SU-DHL-6 (cell line): ENCODE measurements around the gene CSF2RB.

Source experiments
- H2AFZ ChIP-seq: fragments of 200-600 bp; sonication (generic); 2 replicates; pipeline ENCODE4 v1.6.1; 2014; ENCODE audit warnings: low read depth, mild to moderate bottlenecking, moderate library complexity, mixed read lengths, antibody characterized with exemption, low read length; ENCODE audit not compliant: severe bottlenecking
- H3F3A ChIP-seq: fragments of 200-600 bp; shearing (Covaris generic); 2 replicates; pipeline ENCODE4 v1.6.0; 2016; ENCODE audit warnings: antibody characterized with exemption, mild to moderate bottlenecking; ENCODE audit not compliant: insufficient read depth
- H3K27ac ChIP-seq: fragments of 200-600 bp; sonication (generic); 2 replicates; pipeline ENCODE4 v1.5.1; 2016; ENCODE audit warnings: low read depth, mild to moderate bottlenecking, low read length, moderate library complexity, mixed read lengths
- H3K27me3 ChIP-seq: fragments of 200-600 bp; sonication (generic), shearing (Covaris generic); 2 replicates; pipeline ENCODE4 v1.6.0; 2014; ENCODE audit warnings: mild to moderate bottlenecking, low read length
- H3K36me3 ChIP-seq: fragments of 200-600 bp; sonication (generic); 2 replicates; pipeline ENCODE4 v1.6.1; 2014; ENCODE audit warnings: mild to moderate bottlenecking, low read length, mixed read lengths
- H3K4me2 ChIP-seq: fragments of 300-600, 200-600 bp; shearing (Covaris generic), sonication (generic); 2 replicates; pipeline ENCODE4 v1.6.0; 2014; ENCODE audit warnings: low read length, low read depth, mild to moderate bottlenecking; ENCODE audit not compliant: poor library complexity, severe bottlenecking
- H3K4me3 ChIP-seq: fragments of 200-600 bp; sonication (generic); 2 replicates; pipeline ENCODE4 v1.5.1; 2014; ENCODE audit warnings: antibody characterized with exemption, low read length, mild to moderate bottlenecking, mixed read lengths; ENCODE audit not compliant: insufficient read depth, poor library complexity, severe bottlenecking
- H3K79me2 ChIP-seq: fragments of 200-600 bp; sonication (generic); 2 replicates; pipeline ENCODE4 v1.6.1; 2014; ENCODE audit warnings: mild to moderate bottlenecking, low read length, moderate library complexity; ENCODE audit not compliant: insufficient read depth
- H3K9ac ChIP-seq: fragments of 200-600 bp; sonication (generic); 2 replicates; pipeline ENCODE4 v1.7.0; 2014; ENCODE audit warnings: mild to moderate bottlenecking, low read length
- H3K9me2 ChIP-seq: fragments of 200-600 bp; sonication (generic); replicated peaks from 2 replicates; pipeline ENCODE4 v1.6.1; 2014; ENCODE audit warnings: low read length; ENCODE audit not compliant: insufficient read depth
- H3K9me3 ChIP-seq: fragments of 200-600 bp; sonication (generic); 2 replicates; pipeline ENCODE4 v1.6.1; 2014; ENCODE audit warnings: low read length, mixed read lengths; ENCODE audit not compliant: insufficient read depth
- H4K20me1 ChIP-seq: fragments of 200-600 bp; sonication (generic); 2 replicates; pipeline ENCODE4 v1.6.1; 2014; ENCODE audit warnings: low read depth, mild to moderate bottlenecking, antibody characterized with exemption, low read length, moderate library complexity, mixed read lengths
- EZH2phosphoT487 ChIP-seq: fragments of 200-600 bp; sonication (generic), shearing (Covaris generic); conservative IDR thresholded peaks from 2 replicates; pipeline ENCODE4 v1.6.1; 2018; ENCODE audit warnings: mild to moderate bottlenecking, antibody characterized with exemption, low read length, moderate library complexity, mixed read lengths
- TF ChIP-seq, protein P1 (sequence below): fragments of 200-600 bp; sonication (generic); IDR thresholded peaks from one replicate; pipeline ENCODE4 v1.5.1; 2017; ENCODE audit warnings: antibody characterized with exemption, mild to moderate bottlenecking, low read length, moderate library complexity; ENCODE audit not compliant: insufficient read depth, poor library complexity, severe bottlenecking

CSF2RB gene

DNA sequence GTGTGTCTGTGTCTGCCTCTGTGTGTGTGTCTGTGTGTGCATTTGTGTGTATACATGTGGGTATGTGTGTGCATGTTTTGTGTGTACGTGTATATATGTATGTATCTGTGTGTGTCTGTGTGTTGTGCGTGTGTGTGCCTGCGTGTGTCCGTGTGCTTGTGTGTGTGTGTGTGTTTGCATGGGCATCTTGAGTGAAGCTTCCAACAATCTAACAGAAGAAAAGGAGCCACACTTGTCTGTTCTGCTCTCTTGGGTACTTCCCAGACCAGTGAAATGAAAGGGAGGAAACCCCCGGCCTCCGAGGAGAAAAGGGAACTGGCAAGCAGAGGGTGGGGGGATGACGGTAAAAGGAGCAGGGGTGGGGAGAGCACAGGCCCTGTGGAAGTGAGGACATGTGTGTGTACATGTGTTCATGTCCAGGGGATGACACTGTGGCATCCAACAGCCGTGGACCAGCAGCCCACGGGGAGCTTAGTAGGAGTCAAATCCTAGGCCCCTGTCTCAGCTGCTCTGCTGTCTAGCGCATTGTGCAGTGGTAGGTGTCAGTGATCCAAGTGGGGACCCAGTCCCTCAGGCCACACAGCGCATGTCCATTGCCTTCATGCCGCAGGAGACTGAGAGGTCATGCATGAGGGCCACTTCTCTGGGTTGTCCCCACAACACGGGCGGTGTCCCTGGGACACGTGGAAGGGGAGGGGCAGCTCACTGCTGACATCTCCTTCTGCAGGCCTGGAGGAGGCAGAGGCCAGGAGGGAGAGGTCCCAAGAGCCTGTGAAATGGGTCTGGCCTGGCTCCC lies 8.1 kb downstream of the CSF2RB start:
- TF ChIP-seq, protein P1, sequence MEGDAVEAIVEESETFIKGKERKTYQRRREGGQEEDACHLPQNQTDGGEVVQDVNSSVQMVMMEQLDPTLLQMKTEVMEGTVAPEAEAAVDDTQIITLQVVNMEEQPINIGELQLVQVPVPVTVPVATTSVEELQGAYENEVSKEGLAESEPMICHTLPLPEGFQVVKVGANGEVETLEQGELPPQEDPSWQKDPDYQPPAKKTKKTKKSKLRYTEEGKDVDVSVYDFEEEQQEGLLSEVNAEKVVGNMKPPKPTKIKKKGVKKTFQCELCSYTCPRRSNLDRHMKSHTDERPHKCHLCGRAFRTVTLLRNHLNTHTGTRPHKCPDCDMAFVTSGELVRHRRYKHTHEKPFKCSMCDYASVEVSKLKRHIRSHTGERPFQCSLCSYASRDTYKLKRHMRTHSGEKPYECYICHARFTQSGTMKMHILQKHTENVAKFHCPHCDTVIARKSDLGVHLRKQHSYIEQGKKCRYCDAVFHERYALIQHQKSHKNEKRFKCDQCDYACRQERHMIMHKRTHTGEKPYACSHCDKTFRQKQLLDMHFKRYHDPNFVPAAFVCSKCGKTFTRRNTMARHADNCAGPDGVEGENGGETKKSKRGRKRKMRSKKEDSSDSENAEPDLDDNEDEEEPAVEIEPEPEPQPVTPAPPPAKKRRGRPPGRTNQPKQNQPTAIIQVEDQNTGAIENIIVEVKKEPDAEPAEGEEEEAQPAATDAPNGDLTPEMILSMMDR, result no peak
- no peak for TF ChIP-seq EZH2phosphoT487
- Histone ChIP-seq H4K20me1 (no peaks in the 10 kb centered on the region), H3K9me2 (no peaks in the 10 kb centered on the region), H3K36me3 (no peaks in the 10 kb centered on the region), H3F3A (no peaks in the 10 kb centered on the region), H3K9me3 (no peaks in the 10 kb centered on the region), H3K79me2 (no peaks in the 10 kb centered on the region), H3K27me3 (no peaks in the 10 kb centered on the region), H2AFZ (no peak overlapping the region), H3K4me3 (no peak overlapping the region), H3K9ac (no peak overlapping the region), H3K4me2 (no peak overlapping the region), H3K27ac (no peak overlapping the region)

DNA sequence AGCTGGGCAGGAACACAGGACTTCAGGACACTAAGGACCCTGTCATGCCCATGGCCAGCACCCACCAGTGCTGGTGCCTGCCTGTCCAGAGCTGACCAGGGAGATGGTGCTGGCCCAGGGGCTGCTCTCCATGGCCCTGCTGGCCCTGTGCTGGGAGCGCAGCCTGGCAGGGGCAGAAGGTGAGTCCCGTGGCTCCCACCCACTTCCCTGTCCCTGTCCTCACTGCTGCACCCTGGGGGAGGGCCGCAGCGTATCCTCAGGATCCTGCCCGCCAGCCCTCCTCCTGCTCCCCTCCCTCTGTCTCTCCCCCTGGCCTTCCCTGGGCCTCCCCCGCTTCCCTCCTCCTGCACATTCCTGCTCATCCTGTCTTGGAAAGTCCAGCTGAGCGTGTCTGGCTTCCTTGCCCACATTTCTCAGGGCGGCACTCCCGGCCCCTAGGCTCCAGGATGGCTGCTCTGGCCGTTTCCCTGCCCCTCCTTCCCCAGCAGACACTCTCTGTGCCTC lies 8.7 kb downstream of the CSF2RB start:
- Histone ChIP-seq H3K9me2 (no peaks in the 10 kb centered on the region), H2AFZ (no peak overlapping the region), H3K4me2 (no peak overlapping the region), H3K4me3 (no peak overlapping the region), H3K9ac (no peak overlapping the region), H4K20me1 (no peaks in the 10 kb centered on the region), H3K27me3 (no peaks in the 10 kb centered on the region), H3K27ac (no peak overlapping the region), H3F3A (no peaks in the 10 kb centered on the region), H3K79me2 (no peaks in the 10 kb centered on the region), H3K36me3 (no peaks in the 10 kb centered on the region), H3K9me3 (no peaks in the 10 kb centered on the region)
- TF ChIP-seq, protein P1, result no peak
- TF ChIP-seq EZH2phosphoT487, result no peak

DNA sequence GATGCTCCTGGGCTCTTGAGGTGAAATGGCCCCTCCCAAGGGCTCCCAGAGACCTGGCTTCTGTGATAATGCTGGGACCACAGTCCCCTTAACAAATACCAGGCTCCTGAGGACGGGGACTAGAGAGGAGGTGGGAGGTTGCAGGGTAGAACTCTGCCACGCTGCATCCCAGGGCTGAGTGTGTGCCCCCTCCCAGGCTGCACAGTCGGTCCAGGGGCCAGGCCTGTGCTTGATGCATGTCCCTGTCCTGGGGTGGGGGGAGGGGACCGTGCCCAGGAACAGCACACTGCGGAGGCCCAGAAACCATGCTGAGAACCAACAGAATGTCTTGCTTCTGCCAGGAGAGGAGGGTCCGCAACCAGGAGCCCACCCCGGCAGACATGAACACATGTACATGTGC lies 9.3 kb downstream of the CSF2RB start:
- TF ChIP-seq, protein P1, result no peak
- TF ChIP-seq EZH2phosphoT487, result no peak
- Histone ChIP-seq H3K9ac (no peak overlapping the region), H3K9me2 (no peaks in the 10 kb centered on the region), H3K27me3 (no peaks in the 10 kb centered on the region), H4K20me1 (no peaks in the 10 kb centered on the region), H3F3A (no peaks in the 10 kb centered on the region), H2AFZ (no peak overlapping the region), H3K4me2 (no peak overlapping the region), H3K27ac (no peak overlapping the region), H3K79me2 (no peaks in the 10 kb centered on the region), H3K4me3 (no peak overlapping the region), H3K9me3 (no peaks in the 10 kb centered on the region), H3K36me3 (no peaks in the 10 kb centered on the region)
